ENCODE results near the gene C7orf33. TPM values are rescaled to one million over a fixed set of nuclear protein-coding genes. Genes with fewer than 3 reads are reported as not detected.
"Not testable (repeated sequence)": the region's sequence is repeated elsewhere in the genome, so short reads cannot be mapped to it uniquely, and the experiment has no call there.

The C7orf33 gene
- total RNA-seq, 1 experiment from 2014 or later, result not detected

DNA sequence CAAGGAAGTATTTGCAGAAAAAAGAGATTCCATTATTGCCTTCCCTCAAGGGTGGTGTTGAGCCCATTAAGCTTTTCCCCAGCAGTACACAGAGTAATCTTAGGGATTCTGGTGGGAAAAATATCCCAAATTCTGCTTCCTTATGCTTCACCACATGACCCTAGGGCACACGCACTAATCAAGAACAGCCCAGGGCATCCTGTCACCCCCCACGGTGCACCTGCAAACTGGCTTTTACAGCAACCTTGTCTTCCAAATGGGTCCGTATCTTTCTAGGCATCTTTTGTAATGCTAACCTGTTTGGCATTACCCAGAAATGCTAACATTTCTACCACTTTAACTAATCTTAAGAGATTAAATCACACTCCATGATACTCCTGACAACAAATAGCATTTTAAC lies 926 bp upstream of the C7orf33 start:
- ChIA-PET CTCF (no interaction called here), POLR2A (no interaction called here)
- TF ChIP-seq, protein P1, sequence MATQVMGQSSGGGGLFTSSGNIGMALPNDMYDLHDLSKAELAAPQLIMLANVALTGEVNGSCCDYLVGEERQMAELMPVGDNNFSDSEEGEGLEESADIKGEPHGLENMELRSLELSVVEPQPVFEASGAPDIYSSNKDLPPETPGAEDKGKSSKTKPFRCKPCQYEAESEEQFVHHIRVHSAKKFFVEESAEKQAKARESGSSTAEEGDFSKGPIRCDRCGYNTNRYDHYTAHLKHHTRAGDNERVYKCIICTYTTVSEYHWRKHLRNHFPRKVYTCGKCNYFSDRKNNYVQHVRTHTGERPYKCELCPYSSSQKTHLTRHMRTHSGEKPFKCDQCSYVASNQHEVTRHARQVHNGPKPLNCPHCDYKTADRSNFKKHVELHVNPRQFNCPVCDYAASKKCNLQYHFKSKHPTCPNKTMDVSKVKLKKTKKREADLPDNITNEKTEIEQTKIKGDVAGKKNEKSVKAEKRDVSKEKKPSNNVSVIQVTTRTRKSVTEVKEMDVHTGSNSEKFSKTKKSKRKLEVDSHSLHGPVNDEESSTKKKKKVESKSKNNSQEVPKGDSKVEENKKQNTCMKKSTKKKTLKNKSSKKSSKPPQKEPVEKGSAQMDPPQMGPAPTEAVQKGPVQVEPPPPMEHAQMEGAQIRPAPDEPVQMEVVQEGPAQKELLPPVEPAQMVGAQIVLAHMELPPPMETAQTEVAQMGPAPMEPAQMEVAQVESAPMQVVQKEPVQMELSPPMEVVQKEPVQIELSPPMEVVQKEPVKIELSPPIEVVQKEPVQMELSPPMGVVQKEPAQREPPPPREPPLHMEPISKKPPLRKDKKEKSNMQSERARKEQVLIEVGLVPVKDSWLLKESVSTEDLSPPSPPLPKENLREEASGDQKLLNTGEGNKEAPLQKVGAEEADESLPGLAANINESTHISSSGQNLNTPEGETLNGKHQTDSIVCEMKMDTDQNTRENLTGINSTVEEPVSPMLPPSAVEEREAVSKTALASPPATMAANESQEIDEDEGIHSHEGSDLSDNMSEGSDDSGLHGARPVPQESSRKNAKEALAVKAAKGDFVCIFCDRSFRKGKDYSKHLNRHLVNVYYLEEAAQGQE (IDR thresholded peaks at IDR 0.05; ENCODE audit: insufficient read depth in 1 of 2, low read depth in 2 of 2, low read length in 1 of 2), result no peak
- TF ChIP-seq, protein P2, sequence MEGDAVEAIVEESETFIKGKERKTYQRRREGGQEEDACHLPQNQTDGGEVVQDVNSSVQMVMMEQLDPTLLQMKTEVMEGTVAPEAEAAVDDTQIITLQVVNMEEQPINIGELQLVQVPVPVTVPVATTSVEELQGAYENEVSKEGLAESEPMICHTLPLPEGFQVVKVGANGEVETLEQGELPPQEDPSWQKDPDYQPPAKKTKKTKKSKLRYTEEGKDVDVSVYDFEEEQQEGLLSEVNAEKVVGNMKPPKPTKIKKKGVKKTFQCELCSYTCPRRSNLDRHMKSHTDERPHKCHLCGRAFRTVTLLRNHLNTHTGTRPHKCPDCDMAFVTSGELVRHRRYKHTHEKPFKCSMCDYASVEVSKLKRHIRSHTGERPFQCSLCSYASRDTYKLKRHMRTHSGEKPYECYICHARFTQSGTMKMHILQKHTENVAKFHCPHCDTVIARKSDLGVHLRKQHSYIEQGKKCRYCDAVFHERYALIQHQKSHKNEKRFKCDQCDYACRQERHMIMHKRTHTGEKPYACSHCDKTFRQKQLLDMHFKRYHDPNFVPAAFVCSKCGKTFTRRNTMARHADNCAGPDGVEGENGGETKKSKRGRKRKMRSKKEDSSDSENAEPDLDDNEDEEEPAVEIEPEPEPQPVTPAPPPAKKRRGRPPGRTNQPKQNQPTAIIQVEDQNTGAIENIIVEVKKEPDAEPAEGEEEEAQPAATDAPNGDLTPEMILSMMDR (IDR thresholded peaks at IDR 0.05), result no peak
- no peak for TF ChIP-seq SIN3A (IDR thresholded peaks at IDR 0.05; ENCODE audit: borderline replicate concordance, insufficient read depth, low read depth, low read length)
- no peak for TF ChIP-seq POLR2AphosphoS5 (IDR thresholded peaks at IDR 0.05; ENCODE audit: low read depth, low read length)
- no peak for TF ChIP-seq TCF7L2 (IDR thresholded peaks at IDR 0.05; ENCODE audit: low read depth, low read length)
- ATAC-seq (no peak), DNase-seq (ENCODE audit: low read depth, low spot score) (no peak)
- in situ Hi-C loops (cut with HindIII; ENCODE audit: low pct_unique_long_range_greater_than_20kb, low sequenced_read_pairs), result no loop called here
- Histone ChIP-seq H3K27me3 (ENCODE audit: control insufficient read depth, insufficient read depth, low read length) (peaks cover 5% of the 10 kb centered on the region), H3K4me1 (ENCODE audit: control insufficient read depth, insufficient read depth, low read length) (no peaks in the 10 kb centered on the region), H3K4me3 (ENCODE audit: low read depth in 2 of 2, low read length in 2 of 2) (no peak overlapping the region), H3K9me3 (ENCODE audit: control insufficient read depth, insufficient read depth, low read depth, low read length) (no peaks in the 10 kb centered on the region), H3K27ac (ENCODE audit: low read length) (no peak overlapping the region), H3K36me3 (ENCODE audit: control insufficient read depth, insufficient read depth, low read length) (no peaks in the 10 kb centered on the region)
- no TSS peak for BruUV-seq (replicated peaks)
- intact Hi-C loops (cut with micrococcal nuclease; ENCODE audit: unreplicated experiment), result no loop called here

DNA sequence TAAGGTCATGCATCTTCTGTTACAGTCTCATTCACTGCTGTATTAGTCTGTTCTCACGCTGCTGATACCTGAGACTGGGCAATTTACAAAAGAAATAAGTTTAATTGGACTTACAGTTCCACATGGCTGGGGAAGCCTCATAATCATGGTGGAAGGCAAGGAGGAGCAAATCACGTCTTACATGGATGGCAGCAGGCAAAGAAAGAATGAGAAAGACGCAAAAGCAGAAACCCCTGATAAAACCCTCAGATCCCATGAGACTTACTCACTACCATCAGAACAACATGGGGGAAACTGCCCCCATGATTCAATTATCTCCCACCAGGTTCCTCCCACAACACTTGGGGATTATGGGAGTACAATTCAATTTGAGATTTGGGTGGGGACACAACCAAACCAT lies 5.8 kb downstream of the C7orf33 start:
- POLR2A ChIA-PET; H3K27ac ChIP-seq (ENCODE audit: low read length); H3K27me3 ChIP-seq (ENCODE audit: control insufficient read depth, insufficient read depth, low read length); DNase-seq (ENCODE audit: low read depth, low spot score); CTCF ChIA-PET; H3K4me3 ChIP-seq (ENCODE audit: low read depth in 2 of 2, low read length in 2 of 2); in situ Hi-C loops (cut with HindIII; ENCODE audit: low pct_unique_long_range_greater_than_20kb, low sequenced_read_pairs); H3K9me3 ChIP-seq (ENCODE audit: control insufficient read depth, insufficient read depth, low read depth, low read length); ATAC-seq; intact Hi-C loops (cut with micrococcal nuclease; ENCODE audit: unreplicated experiment); H3K36me3 ChIP-seq (ENCODE audit: control insufficient read depth, insufficient read depth, low read length); BruUV-seq (replicated peaks); H3K4me1 ChIP-seq (ENCODE audit: control insufficient read depth, insufficient read depth, low read length): not testable (repeated sequence)

DNA sequence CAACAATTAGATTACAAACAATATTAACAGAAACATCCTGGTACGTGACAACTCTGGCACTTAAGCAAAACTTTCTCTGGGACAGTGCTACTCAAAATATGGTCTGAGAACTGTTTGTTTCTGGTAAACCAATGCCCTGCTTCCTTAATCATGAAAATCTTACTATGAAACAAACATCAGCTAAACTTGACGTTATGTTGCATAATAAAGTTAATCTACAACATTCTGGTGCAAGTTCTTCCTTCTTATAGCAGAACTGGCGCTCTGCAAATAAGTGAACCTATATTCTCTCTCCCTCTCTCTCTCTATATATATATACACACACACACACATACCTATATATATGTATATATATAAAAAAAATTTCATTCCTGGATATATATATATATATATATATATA lies 7.8 kb downstream of the C7orf33 start:
- Histone ChIP-seq H3K36me3 (ENCODE audit: control insufficient read depth, insufficient read depth, low read length) (no peaks in the 10 kb centered on the region), H3K27me3 (ENCODE audit: control insufficient read depth, insufficient read depth, low read length) (no peaks in the 10 kb centered on the region), H3K9me3 (ENCODE audit: control insufficient read depth, insufficient read depth, low read depth, low read length) (no peaks in the 10 kb centered on the region), H3K27ac (ENCODE audit: low read length) (no peak overlapping the region), H3K4me3 (ENCODE audit: low read depth in 2 of 2, low read length in 2 of 2) (no peak overlapping the region), H3K4me1 (ENCODE audit: control insufficient read depth, insufficient read depth, low read length) (no peaks in the 10 kb centered on the region)
- intact Hi-C loops (cut with micrococcal nuclease; ENCODE audit: unreplicated experiment) (no loop called here), in situ Hi-C loops (cut with HindIII; ENCODE audit: low pct_unique_long_range_greater_than_20kb, low sequenced_read_pairs) (no loop called here)
- DNase-seq (ENCODE audit: low read depth, low spot score), result no peak
- no TSS peak for BruUV-seq (replicated peaks)
- TF ChIP-seq, protein P1 (IDR thresholded peaks at IDR 0.05; ENCODE audit: insufficient read depth in 1 of 2, low read depth in 2 of 2, low read length in 1 of 2), result no peak
- TF ChIP-seq, protein P2 (IDR thresholded peaks at IDR 0.05), result no peak
- TF ChIP-seq SIN3A (IDR thresholded peaks at IDR 0.05; ENCODE audit: borderline replicate concordance, insufficient read depth, low read depth, low read length) (no peak), TCF7L2 (IDR thresholded peaks at IDR 0.05; ENCODE audit: low read depth, low read length) (no peak), POLR2AphosphoS5 (IDR thresholded peaks at IDR 0.05; ENCODE audit: low read depth, low read length) (no peak)
- ChIA-PET POLR2A (no interaction called here), CTCF (no interaction called here)
- no peak for ATAC-seq

All from Panc1 (cell line).